AG09309 (cell line): ENCODE data around the gene SMYD4.
A peak's percentile ranks its signal among the peaks of the same experiment; 100 is the strongest.

Experiments
- DNase-seq: peaks from one replicate; pipeline ENCODE4 v3.0.0-alpha.2; 2010; ENCODE audit warnings: low read depth
- H3K4me3 ChIP-seq: 2 replicates; pipeline ENCODE4 v1.5.1; 2011; ENCODE audit warnings: mild to moderate bottlenecking, low read depth, low read length, moderate library complexity; ENCODE audit not compliant: control insufficient read depth
- TF ChIP-seq, protein P1 (sequence below): IDR thresholded peaks from 2 replicates; pipeline ENCODE4 v1.5.1; 2011; ENCODE audit warnings: mild to moderate bottlenecking, low read depth, low read length, inconsistent platforms; ENCODE audit not compliant: insufficient read depth, control insufficient read depth; ENCODE audit errors: missing control alignments

Gene SMYD4

DNA sequence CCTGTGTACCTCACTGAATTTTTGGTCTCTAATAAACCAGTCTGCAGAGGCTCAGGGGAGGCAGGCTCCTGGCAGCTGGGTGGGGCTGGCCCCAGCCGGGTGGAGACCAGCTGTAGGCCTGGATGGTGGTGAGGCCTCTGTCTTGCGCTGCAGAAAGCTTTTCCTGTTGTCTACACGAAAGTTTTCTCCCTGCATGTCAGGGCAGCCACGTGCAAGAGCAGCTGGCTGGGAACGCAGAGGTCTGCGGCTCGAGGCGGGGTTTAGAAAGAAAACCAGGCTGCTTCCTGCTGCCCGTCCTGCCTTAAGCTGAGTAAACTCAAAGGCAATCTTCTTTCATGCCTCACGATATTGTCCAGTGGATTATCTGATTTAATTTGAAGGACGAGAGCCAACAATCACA is 65.4 kb downstream of the SMYD4 start:
- TF ChIP-seq, protein P1, sequence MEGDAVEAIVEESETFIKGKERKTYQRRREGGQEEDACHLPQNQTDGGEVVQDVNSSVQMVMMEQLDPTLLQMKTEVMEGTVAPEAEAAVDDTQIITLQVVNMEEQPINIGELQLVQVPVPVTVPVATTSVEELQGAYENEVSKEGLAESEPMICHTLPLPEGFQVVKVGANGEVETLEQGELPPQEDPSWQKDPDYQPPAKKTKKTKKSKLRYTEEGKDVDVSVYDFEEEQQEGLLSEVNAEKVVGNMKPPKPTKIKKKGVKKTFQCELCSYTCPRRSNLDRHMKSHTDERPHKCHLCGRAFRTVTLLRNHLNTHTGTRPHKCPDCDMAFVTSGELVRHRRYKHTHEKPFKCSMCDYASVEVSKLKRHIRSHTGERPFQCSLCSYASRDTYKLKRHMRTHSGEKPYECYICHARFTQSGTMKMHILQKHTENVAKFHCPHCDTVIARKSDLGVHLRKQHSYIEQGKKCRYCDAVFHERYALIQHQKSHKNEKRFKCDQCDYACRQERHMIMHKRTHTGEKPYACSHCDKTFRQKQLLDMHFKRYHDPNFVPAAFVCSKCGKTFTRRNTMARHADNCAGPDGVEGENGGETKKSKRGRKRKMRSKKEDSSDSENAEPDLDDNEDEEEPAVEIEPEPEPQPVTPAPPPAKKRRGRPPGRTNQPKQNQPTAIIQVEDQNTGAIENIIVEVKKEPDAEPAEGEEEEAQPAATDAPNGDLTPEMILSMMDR: no peak
- no peak overlapping the region for H3K4me3 ChIP-seq
- DNase-seq: peak; percentile 76

DNA sequence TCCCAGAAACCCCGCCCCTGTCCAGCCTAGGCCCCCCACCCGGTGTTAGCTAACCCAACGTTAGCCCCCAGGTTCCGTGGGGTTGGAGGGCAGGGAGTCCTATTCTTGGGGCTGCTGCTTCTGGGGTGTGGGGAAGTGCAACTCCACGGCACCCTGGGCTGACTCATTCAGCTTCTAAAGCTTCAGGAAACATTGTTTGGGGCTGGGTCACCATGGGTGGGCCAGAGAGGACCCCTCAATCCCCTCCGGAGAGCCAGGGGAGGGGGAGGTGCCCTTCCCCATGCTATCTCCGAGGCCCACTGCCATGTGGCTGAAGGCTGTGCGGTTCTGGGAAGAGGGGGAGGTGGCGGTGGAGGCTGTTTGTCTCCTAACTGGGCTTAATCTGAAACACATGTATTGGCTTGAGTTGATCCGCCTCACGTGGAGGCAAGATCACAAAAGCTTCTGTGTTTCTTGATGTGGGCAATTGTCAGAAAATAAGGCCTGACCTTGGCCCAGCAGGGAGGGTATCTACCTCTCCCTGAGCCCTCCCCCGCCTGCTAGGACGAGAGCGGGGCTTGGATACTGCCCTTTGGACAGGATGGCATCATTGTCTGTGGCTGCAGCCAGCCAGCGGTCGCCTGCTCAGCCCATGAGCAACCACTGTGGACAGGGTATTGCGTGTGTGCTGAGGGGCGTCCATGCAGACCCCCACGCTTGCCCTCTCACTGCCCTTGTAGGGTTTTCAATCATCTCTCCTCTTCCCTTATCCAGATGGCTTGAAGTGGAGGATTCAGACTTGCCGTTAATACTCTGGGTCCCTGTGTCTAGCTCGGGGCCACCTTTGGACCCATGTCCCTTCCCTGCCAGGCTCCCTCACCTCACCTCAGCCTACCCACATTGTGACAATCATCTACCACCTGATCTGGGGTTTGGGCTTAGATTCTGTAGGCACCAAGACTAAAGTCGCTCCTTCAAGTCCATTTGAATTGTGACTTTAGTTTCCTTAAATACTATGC is 66.5 kb downstream of the SMYD4 start:
- DNase-seq: no peak
- TF ChIP-seq, protein P1: no peak
- peak overlapping the region; percentile 66 for H3K4me3 ChIP-seq

DNA sequence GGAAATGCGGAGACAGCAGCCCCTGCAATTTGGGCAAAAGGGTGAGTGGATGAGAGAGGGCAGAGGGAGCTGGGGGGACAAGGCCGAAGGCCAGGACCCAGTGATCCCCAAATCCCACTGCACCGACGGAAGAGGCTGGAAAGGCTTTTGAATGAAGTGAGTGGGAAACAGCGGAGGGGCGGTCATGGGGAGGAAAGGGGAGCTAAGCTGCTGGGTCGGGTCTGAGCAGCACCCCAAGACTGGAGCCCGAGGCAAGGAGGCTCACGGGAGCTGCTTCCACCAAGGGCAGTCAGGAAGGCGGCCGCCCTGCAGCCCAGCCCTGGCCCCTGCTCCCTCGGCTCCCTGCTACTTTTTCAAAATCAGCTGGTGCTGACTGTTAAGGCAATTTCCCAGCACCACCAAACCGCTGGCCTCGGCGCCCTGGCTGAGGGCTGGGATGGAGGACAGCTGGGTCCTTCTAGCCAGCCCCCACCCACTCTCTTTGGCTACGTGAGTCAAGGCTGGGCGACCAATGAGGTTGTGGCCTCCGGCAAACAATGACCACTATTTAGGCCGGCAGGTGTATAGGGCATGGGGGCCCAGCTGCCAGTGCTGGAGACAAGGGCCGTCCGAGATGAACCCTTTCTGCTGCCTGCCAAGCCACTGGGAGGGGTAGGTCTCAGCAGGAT is 67.3 kb downstream of the SMYD4 start:
- DNase-seq: no peak
- H3K4me3 ChIP-seq: peak overlapping the region; percentile 66
- TF ChIP-seq, protein P1: no peak

DNA sequence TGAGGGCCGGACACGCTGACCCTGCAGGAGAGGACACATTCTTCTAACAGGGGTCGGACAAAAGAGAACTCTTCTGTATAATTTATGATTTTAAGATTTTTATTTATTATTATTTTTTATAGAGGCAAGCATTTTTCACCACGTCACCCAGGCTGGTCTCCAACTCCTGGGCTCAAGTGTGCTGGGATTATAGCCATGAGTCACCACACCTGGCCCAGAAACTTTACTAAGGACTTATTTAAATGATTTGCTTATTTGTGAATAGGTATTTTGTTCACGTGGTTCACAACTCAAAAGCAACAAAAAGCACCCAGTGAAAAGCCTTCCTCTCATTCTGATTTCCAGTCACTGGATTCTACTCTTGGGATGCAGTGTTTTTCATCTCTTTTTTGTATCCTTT is 70.2 kb downstream of the SMYD4 start:
- no peak for DNase-seq
- TF ChIP-seq, protein P1: no peak
- H3K4me3 ChIP-seq: no peak overlapping the region

DNA sequence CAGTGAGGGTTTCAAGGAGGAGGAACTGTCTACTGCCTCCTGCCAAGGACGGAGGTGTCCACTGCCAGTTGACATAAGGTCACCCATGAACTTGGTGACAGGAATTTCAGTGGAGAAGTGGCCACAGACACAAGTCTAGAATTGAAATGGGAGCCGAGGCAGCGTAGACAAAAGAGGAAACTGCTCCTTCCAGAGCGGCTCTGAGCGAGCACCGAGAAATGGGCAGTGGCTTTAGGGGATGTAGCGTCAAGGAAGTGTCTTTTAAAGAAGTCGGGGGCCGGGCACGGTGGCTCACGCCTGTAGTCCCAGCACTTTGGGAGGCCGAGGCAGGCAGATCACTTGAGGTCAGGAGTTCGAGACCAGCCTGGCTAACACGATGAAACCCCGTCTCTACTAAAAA is 70.9 kb downstream of the SMYD4 start:
- no peak overlapping the region for H3K4me3 ChIP-seq
- DNase-seq: no peak
- TF ChIP-seq, protein P1: no peak

DNA sequence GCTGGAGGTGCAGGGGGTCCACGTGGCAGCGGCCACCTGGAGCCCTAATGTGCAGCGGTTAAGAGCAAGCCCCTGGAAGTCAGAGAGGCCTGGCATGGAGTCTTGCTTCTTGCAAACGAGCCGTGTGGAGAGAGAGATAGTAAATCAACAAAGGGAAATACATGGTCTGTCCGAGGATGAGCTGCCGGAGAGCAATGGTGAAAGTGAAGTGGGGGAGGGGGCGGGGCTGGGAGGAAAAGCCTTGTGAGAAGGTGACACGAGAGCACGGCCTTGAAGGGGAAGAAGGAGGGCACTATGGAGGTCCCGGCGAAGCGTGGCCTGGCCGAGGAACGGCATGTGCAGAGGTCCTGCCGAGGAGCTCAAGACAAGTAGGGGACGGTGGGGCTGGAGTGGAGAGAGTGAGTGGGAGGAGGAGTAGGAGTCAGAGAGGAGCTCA is 73.9 kb downstream of the SMYD4 start:
- no peak overlapping the region for H3K4me3 ChIP-seq
- TF ChIP-seq, protein P1: no peak
- no peak for DNase-seq
